ENCODE results near the gene TTC34. TPM values are rescaled to one million over a fixed set of nuclear protein-coding genes. Genes with fewer than 3 reads are reported as not detected.

TTC34 gene
- total RNA-seq, 1 donor from 2014 or later = under 0.01 TPM

DNA sequence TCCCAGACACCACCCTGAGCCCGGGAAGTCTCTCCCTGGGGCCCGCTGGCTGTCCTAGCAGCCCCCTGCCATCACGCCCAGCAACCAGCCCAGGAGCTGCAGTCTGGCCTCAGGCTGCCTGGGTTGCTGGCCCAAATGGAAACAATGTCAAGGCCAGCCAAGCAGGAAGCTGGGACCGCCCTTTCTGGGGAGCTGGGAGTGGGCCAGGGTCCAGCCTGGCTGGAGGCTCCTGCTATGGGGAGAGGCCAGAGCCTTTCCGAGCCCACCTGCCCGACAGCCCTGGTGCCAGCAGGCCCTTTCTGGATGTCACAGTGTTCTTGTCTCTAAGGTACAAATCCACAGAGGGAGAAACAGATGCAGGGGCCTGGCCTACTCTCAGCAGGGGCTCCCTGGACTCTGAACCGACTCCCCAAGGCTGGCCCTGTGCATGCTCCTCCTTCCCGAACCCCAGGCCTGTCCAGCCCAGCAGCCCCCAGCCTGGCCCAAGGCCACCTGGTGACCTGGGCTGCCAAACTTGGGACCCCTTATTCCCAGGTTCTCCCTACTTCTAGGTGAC lies 167.5 kb downstream of the TTC34 start:
- TF ChIP-seq, protein P1, sequence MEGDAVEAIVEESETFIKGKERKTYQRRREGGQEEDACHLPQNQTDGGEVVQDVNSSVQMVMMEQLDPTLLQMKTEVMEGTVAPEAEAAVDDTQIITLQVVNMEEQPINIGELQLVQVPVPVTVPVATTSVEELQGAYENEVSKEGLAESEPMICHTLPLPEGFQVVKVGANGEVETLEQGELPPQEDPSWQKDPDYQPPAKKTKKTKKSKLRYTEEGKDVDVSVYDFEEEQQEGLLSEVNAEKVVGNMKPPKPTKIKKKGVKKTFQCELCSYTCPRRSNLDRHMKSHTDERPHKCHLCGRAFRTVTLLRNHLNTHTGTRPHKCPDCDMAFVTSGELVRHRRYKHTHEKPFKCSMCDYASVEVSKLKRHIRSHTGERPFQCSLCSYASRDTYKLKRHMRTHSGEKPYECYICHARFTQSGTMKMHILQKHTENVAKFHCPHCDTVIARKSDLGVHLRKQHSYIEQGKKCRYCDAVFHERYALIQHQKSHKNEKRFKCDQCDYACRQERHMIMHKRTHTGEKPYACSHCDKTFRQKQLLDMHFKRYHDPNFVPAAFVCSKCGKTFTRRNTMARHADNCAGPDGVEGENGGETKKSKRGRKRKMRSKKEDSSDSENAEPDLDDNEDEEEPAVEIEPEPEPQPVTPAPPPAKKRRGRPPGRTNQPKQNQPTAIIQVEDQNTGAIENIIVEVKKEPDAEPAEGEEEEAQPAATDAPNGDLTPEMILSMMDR (IDR thresholded peaks at IDR 0.05; ENCODE audit: insufficient read depth, low read length, severe bottlenecking) = no peak
- FAIRE-seq (no peak), DNase-seq (ENCODE audit: low read depth) (no peak)
- Histone ChIP-seq H3K27me3 (ENCODE audit: control insufficient read depth, insufficient read depth, low read length) (no peaks in the 10 kb centered on the region), H3K36me3 (ENCODE audit: control insufficient read depth, insufficient read depth, low read length) (no peaks in the 10 kb centered on the region), H3K4me3 (ENCODE audit: low read depth, low read length) (no peak overlapping the region)

DNA sequence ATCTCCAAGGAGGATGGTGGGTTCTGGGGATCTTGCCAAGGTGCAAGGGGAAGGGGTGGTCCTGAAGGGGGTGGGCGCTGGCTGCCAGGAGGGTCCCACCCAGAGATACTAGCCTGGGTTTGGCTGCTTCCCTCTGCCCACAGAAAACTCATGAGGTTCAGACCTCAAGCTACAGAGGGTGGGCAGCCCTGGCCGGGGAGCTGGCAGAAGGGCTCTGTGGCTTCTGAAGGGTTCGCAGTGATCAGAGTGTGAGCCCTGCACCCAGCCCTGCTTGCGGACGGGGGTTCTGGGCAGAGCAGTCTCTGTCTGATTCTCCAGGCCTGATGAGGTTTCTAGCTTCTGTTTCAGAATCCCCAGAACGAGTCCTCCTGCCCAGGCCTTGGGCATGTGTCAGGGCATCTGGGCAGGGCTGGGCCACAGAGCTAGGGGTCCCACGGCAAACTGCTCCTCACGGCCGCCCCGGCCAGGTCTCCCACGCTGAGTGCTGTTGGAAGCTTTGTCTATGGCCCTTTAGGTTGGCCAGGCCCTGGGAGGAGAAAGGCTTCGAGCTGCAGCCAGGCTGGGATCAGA lies 168.0 kb downstream of the TTC34 start:
- FAIRE-seq (no peak), DNase-seq (ENCODE audit: low read depth) (no peak)
- H3K27me3 ChIP-seq (ENCODE audit: control insufficient read depth, insufficient read depth, low read length) = no peaks in the 10 kb centered on the region
- no peak overlapping the region for H3K4me3 ChIP-seq (ENCODE audit: low read depth, low read length)
- TF ChIP-seq, protein P1 (IDR thresholded peaks at IDR 0.05; ENCODE audit: insufficient read depth, low read length, severe bottlenecking) = no peak
- H3K36me3 ChIP-seq (ENCODE audit: control insufficient read depth, insufficient read depth, low read length) = no peaks in the 10 kb centered on the region

DNA sequence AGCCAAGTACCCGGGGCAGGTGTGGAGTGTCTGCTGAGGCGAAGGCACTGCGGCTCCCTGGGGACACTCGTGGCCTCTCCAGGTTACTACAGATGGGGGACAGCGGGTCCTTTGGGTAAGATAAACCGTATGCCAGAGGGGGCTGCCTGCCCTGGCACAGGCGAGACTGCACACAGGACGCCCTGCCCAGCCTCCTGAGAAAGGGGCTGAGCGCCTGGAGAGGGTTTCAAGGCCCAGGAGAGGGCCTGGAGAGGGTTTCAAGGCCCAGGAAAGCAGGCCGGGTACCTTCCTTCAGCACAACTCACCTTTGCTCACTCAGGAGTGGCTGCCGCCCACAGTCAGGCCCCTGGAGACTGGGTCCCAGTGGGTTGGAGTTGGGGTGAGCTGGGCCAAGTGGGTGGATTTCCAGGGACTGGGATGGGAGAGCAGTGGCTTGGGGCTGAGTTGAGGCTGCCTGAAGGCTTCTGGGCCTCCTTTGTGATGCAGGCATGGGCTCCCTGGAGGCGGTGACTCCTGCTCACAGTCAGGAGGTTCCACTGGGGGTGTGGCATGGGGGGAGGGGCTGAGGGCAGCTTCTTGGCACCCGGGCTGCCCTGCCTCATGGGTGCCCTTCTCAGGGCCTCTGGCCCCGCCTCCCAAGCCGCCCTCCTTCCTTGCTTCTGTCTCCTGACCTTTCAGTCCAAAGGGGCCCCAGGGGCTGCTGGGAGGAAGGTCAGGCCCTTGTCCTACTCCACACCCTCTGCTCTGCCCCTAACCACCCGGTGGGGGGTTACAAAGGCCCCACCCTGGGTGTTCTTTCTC lies 168.7 kb downstream of the TTC34 start, which contains the start of gene MMEL1:
TSS of gene MMEL1 (minus strand) at position 456 of the 801 bp plus-strand sequence. CDS start 3,532 bp downstream, outside the sequence.
- TF ChIP-seq, protein P1 (IDR thresholded peaks at IDR 0.05; ENCODE audit: insufficient read depth, low read length, severe bottlenecking) = no peak
- FAIRE-seq (no peak), DNase-seq (ENCODE audit: low read depth) (no peak)
- H3K27me3 ChIP-seq (ENCODE audit: control insufficient read depth, insufficient read depth, low read length) = peaks cover 7% of the 10 kb centered on the region
- H3K4me3 ChIP-seq (ENCODE audit: low read depth, low read length) = no peak within 1 kb of the TSS
- no peaks in the 10 kb centered on the region for H3K36me3 ChIP-seq (ENCODE audit: control insufficient read depth, insufficient read depth, low read length)

DNA sequence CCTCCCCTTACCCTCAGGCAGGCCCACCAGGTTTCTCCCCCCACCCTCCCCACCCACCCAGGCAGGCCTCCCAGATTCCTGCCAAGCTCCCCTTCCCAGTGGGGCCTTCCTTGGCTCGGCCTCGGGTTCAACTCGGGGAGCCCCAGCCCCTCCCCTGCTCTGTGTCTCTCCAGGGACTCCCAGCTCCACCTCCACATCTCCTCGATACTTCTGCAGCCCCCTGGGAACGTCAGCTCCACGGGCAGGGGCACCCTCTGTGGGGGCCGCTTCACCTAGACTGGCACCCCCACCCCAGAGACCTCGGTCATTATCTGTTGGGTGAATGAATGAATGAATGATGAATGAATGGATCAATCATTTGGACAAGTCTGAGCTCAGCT lies 169.5 kb downstream of the TTC34 start:
- DNase-seq (ENCODE audit: low read depth) (no peak), FAIRE-seq (no peak)
- Histone ChIP-seq H3K27me3 (ENCODE audit: control insufficient read depth, insufficient read depth, low read length) (peaks cover 9% of the 10 kb centered on the region), H3K4me3 (ENCODE audit: low read depth, low read length) (no peak overlapping the region), H3K36me3 (ENCODE audit: control insufficient read depth, insufficient read depth, low read length) (no peaks in the 10 kb centered on the region)
- TF ChIP-seq, protein P1 (IDR thresholded peaks at IDR 0.05; ENCODE audit: insufficient read depth, low read length, severe bottlenecking) = no peak

DNA sequence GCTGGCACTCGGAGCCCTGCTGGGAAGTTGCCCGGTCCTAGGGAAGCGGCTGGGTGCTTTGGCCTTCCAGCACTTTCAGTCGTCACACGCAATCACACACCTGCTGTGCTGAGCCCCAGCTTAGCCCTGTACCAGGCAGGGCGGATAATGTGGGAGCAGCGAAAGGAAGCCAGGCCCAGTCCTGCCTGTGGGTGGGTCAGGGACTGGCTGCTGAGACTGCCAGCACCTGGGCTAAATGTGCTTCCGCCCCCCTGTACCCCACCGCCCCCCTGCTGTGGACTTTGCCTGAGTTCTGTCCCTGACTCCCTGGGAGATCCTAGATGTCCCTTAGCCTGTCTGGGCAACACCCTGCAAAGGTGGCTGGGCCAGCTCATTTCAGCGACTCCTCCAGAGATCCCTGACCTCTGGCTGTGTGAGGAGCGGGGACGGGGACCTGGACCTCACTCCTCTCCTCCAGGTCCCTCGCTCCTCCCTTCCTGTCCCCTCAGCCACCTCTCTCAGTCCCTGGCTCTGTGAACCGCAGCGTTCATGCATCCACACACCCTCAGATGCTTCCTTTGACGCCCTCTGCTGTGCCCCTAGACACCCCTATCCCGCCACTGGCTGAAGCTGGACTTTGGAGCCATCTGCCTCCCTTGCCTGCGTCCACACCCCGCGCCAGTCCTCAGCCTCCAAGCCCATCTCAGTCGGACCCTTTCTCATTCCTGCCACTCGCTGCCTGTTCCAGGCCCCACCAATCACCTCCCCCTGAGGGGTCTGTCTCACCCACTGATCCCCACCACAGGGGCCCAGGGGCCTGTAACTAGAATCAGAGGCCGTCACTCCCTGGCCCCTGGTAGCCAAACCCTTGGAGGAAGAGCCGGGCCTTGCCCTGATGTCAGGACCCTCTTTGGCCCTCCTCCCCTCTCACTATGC lies 170.1 kb downstream of the TTC34 start:
- Histone ChIP-seq H3K4me3 (ENCODE audit: low read depth, low read length) (no peak overlapping the region), H3K27me3 (ENCODE audit: control insufficient read depth, insufficient read depth, low read length) (peaks cover 9% of the 10 kb centered on the region), H3K36me3 (ENCODE audit: control insufficient read depth, insufficient read depth, low read length) (no peaks in the 10 kb centered on the region)
- DNase-seq (ENCODE audit: low read depth) = no peak
- TF ChIP-seq, protein P1 (IDR thresholded peaks at IDR 0.05; ENCODE audit: insufficient read depth, low read length, severe bottlenecking) = no peak
- no peak for FAIRE-seq

Data from bronchial epithelial cell (primary cell).